ENCODE data around the gene PGGHG. TPM values are rescaled to one million over a fixed set of nuclear protein-coding genes. Genes with fewer than 3 reads are reported as not detected.
A peak's percentile ranks its signal among the peaks of the same experiment; 100 is the strongest.
"Not testable (repeated sequence)": the region's sequence is repeated elsewhere in the genome, so short reads cannot be mapped to it uniquely, and the experiment has no call there.

Gene PGGHG
- polyA plus RNA-seq, 3 donors: 1.6 to 82.9 (median 2.1) TPM

DNA sequence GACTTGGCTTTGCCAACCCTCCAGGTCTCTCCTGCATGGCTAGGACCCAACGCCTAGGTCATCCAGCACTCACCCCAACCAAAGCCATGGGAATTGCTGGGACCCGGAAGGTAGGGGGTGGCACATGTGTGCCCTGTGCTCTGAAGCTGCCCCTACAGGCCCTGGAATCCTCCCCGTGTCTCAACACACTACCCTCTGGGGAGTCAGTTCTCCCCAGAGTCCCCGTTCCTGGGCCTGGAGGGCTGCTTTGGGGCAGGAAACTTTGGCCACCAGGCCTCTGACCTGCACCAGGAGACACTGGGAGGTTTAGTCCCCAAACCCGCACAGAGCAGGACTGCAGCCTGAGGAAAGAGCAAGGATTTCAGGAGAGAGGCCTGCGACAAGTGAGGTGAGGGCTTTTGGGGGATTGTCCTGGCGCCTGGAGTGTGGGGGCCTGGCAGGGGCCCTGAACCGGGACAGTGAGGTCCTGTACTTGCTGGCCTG lies 24.4 kb downstream of the PGGHG start:
- H3K4me3 ChIP-seq (replicated peaks in 1 of 3; ENCODE audit: low read depth in 2 of 3, low read length in 3 of 3): peak overlapping the region in 1 of 3 experiments; percentile 60
- Mint-ChIP-seq H3K4me3 (peak overlapping the region; percentile 73 to 90), H3K36me3 (peaks cover 12 to 17% of the 10 kb centered on the region in 2 donors), H3K9me3 (peaks cover 0 to 6% (median 1%) of the 10 kb centered on the region in 7 donors), H3K27ac (peak overlapping the region in 6 of 7 donors; percentile 25 to 77 (median 71)), H3K27me3 (ENCODE audit: low read depth in 3 of 3) (peaks cover 22 to 46% (median 42%) of the 10 kb centered on the region in 3 donors), H3K4me1 (peaks cover 47% of the 10 kb centered on the region)
- H3K4me2 ChIP-seq (replicated peaks; ENCODE audit: extremely low read depth, low read length, poor library complexity, severe bottlenecking): peak overlapping the region; percentile 65
- peaks cover 15% of the 10 kb centered on the region for H3K79me2 ChIP-seq (ENCODE audit: insufficient read depth, low read length)
- TF ChIP-seq, protein P1, sequence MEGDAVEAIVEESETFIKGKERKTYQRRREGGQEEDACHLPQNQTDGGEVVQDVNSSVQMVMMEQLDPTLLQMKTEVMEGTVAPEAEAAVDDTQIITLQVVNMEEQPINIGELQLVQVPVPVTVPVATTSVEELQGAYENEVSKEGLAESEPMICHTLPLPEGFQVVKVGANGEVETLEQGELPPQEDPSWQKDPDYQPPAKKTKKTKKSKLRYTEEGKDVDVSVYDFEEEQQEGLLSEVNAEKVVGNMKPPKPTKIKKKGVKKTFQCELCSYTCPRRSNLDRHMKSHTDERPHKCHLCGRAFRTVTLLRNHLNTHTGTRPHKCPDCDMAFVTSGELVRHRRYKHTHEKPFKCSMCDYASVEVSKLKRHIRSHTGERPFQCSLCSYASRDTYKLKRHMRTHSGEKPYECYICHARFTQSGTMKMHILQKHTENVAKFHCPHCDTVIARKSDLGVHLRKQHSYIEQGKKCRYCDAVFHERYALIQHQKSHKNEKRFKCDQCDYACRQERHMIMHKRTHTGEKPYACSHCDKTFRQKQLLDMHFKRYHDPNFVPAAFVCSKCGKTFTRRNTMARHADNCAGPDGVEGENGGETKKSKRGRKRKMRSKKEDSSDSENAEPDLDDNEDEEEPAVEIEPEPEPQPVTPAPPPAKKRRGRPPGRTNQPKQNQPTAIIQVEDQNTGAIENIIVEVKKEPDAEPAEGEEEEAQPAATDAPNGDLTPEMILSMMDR (IDR thresholded peaks at IDR 0.05): no peak
- no peak overlapping the region for H3K9ac ChIP-seq (ENCODE audit: insufficient read depth, low read length, poor library complexity, severe bottlenecking)
- H3K4me1 ChIP-seq (ENCODE audit: control insufficient read depth in 1 of 2, insufficient read depth in 2 of 2, low read length in 2 of 2): peaks cover 51 to 66% of the 10 kb centered on the region in 2 donors
- H3K36me3 ChIP-seq (replicated peaks in 1 of 2; ENCODE audit: control insufficient read depth in 1 of 2, insufficient read depth in 2 of 2, low read length in 2 of 2): no peaks in the 10 kb centered on the region
- DNase-seq: no peak
- H2AFZ ChIP-seq (ENCODE audit: insufficient read depth, low read depth, low read length, poor library complexity, severe bottlenecking): no peak overlapping the region
- 77% methylated on average over 4 of the region's 8 CpGs for WGBS (ENCODE audit: insufficient coverage)
- H4K20me1 ChIP-seq (ENCODE audit: insufficient read depth, low read length): no peaks in the 10 kb centered on the region
- peaks cover 8 to 46% of the 10 kb centered on the region in 2 donors for H3K27me3 ChIP-seq (ENCODE audit: control insufficient read depth in 2 of 2, insufficient read depth in 2 of 2, low read length in 2 of 2)
- intact Hi-C loops (cut with micrococcal nuclease): no loop called here
- H3K27ac ChIP-seq (ENCODE audit: low read depth in 1 of 2, low read length in 2 of 2): peak overlapping the region in 1 of 2 donors; percentile 26
- no peaks in the 10 kb centered on the region for H3K9me3 ChIP-seq (replicated peaks in 1 of 2; ENCODE audit: control insufficient read depth in 1 of 2, insufficient read depth in 1 of 2, low read length in 2 of 2)

DNA sequence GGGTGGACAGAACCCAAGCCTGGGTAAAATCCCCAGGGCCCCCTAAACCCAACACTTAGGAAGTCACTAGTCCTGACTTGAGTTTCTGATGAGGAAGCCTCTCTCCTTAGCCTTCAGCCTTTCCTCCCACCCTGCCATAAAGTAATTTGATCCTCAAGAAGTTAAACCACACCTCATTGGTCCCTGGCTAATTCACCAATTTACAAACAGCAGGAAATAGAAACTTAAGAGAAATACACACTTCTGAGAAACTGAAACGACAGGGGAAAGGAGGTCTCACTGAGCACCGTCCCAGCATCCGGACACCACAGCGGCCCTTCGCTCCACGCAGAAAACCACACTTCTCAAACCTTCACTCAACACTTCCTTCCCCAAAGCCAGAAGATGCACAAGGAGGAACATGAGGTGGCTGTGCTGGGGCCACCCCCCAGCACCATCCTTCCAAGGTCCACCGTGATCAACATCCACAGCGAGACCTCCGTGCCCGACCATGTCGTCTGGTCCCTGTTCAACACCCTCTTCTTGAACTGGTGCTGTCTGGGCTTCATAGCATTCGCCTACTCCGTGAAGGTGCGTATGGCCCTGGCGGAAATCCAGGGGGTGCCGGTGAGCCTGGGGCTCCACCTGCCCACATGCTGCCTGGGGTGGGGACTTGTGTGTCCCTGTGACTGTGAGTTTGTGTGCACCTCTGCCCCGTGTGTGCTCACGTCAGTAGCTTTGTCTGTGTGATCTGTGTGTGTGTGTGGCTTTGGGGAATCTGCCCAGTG lies 25.0 kb downstream of the PGGHG start, which contains the start of gene IFITM1:
Gene IFITM1, plus strand, starts transcription at position 254 of the 767 bp plus-strand sequence. Its CDS starts 131 bp downstream, at position 385.
- Histone ChIP-seq H3K4me3 (replicated peaks in 1 of 3; ENCODE audit: low read depth in 2 of 3, low read length in 3 of 3) (peak within 1 kb of the TSS; percentile 8 to 60 (median 17)), H3K27me3 (ENCODE audit: control insufficient read depth in 2 of 2, insufficient read depth in 2 of 2, low read length in 2 of 2) (peaks cover 8 to 46% of the 10 kb centered on the region in 2 donors), H2AFZ (ENCODE audit: insufficient read depth, low read depth, low read length, poor library complexity, severe bottlenecking) (no peak within 1 kb of the TSS), H3K9me3 (replicated peaks in 1 of 2; ENCODE audit: control insufficient read depth in 1 of 2, insufficient read depth in 1 of 2, low read length in 2 of 2) (no peaks in the 10 kb centered on the region), H3K4me2 (replicated peaks; ENCODE audit: extremely low read depth, low read length, poor library complexity, severe bottlenecking) (peak within 1 kb of the TSS; percentile 65), H3K36me3 (replicated peaks in 1 of 2; ENCODE audit: control insufficient read depth in 1 of 2, insufficient read depth in 2 of 2, low read length in 2 of 2) (no peaks in the 10 kb centered on the region), H3K4me1 (ENCODE audit: control insufficient read depth in 1 of 2, insufficient read depth in 2 of 2, low read length in 2 of 2) (peaks cover 46 to 60% of the 10 kb centered on the region in 2 donors), H3K79me2 (ENCODE audit: insufficient read depth, low read length) (peaks cover 10% of the 10 kb centered on the region), H4K20me1 (ENCODE audit: insufficient read depth, low read length) (no peaks in the 10 kb centered on the region), H3K9ac (ENCODE audit: insufficient read depth, low read length, poor library complexity, severe bottlenecking) (peak within 1 kb of the TSS; percentile 32), H3K27ac (ENCODE audit: low read depth in 1 of 2, low read length in 2 of 2) (peak within 1 kb of the TSS in 1 of 2 donors; percentile 26)
- TF ChIP-seq, protein P1 (IDR thresholded peaks at IDR 0.05): no peak
- intact Hi-C loops (cut with micrococcal nuclease): no loop called here
- Mint-ChIP-seq H3K27me3 (ENCODE audit: low read depth in 3 of 3) (peaks cover 22 to 46% (median 42%) of the 10 kb centered on the region in 3 donors), H3K27ac (peak within 1 kb of the TSS; percentile 57 to 77 (median 69)), H3K9me3 (peaks cover 0 to 6% (median 1%) of the 10 kb centered on the region in 7 donors), H3K4me3 (peak within 1 kb of the TSS; percentile 73 to 90), H3K4me1 (peaks cover 41% of the 10 kb centered on the region), H3K36me3 (peaks cover 12 to 17% of the 10 kb centered on the region in 2 donors)
- peak in 2 of 3 donors; percentile 45 to 49 for DNase-seq
- WGBS (ENCODE audit: insufficient coverage): 0% methylated on average over 6 of the region's 18 CpGs

DNA sequence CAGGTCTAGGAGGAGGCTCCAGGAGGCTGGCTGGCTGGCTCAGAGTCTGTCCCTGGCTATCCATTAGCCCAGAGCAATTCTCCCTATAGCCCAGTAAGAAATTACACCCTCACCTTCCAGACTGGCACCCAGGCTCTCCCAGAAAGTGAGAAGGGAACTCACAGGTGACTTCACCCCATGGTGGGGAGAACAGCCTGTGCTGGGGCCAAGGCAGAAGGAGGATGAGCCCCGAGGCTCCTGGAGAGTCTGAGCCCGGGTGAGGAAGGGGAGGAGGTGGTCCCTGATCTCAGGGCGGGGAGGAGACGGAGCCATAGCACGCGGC lies 25.6 kb downstream of the PGGHG start:
- intact Hi-C loops (cut with micrococcal nuclease); DNase-seq; H3K9me3 Mint-ChIP-seq; H3K27ac ChIP-seq (ENCODE audit: low read depth in 1 of 2, low read length in 2 of 2); H2AFZ ChIP-seq (ENCODE audit: insufficient read depth, low read depth, low read length, poor library complexity, severe bottlenecking); H3K36me3 ChIP-seq (replicated peaks in 1 of 2; ENCODE audit: control insufficient read depth in 1 of 2, insufficient read depth in 2 of 2, low read length in 2 of 2); H3K9me3 ChIP-seq (replicated peaks in 1 of 2; ENCODE audit: control insufficient read depth in 1 of 2, insufficient read depth in 1 of 2, low read length in 2 of 2); H3K79me2 ChIP-seq (ENCODE audit: insufficient read depth, low read length); H4K20me1 ChIP-seq (ENCODE audit: insufficient read depth, low read length): not testable (repeated sequence)
- peak overlapping the region in 2 of 7 donors; percentile 69 to 73 for H3K27ac Mint-ChIP-seq
- Histone ChIP-seq H3K9ac (ENCODE audit: insufficient read depth, low read length, poor library complexity, severe bottlenecking) (peak overlapping the region; percentile 32), H3K4me3 (replicated peaks in 1 of 3; ENCODE audit: low read depth in 2 of 3, low read length in 3 of 3) (peak overlapping the region; percentile 8 to 60 (median 17)), H3K4me1 (ENCODE audit: control insufficient read depth in 1 of 2, insufficient read depth in 2 of 2, low read length in 2 of 2) (peaks cover 43 to 58% of the 10 kb centered on the region in 2 donors), H3K4me2 (replicated peaks; ENCODE audit: extremely low read depth, low read length, poor library complexity, severe bottlenecking) (peak overlapping the region; percentile 65), H3K27me3 (ENCODE audit: control insufficient read depth in 2 of 2, insufficient read depth in 2 of 2, low read length in 2 of 2) (peaks cover 8 to 48% of the 10 kb centered on the region in 2 donors)
- H3K36me3 Mint-ChIP-seq: peaks cover 10 to 12% of the 10 kb centered on the region in 2 donors
- peak overlapping the region; percentile 73 to 90 for H3K4me3 Mint-ChIP-seq
- H3K27me3 Mint-ChIP-seq (ENCODE audit: low read depth in 3 of 3): peaks cover 24 to 51% (median 45%) of the 10 kb centered on the region in 3 donors
- no CpG with 5 or more reads among the region's 6 CpGs for WGBS (ENCODE audit: insufficient coverage)
- H3K4me1 Mint-ChIP-seq: peaks cover 38% of the 10 kb centered on the region

All from CD14-positive monocyte (primary cell).